B cell (primary cell): Measurements from ENCODE around the gene FGF21. TPM values are rescaled to one million over a fixed set of nuclear protein-coding genes. Genes with fewer than 3 reads are reported as not detected.

ENCODE experiments used
- ATAC-seq: fragments of 200-7000 bp; cut with Tn5 transposase; one replicate; pipeline ENCODE4 v1.10.0; 2021; ENCODE audit warnings: low read depth, mild to moderate bottlenecking, moderate number of reproducible peaks, moderate library complexity
- CTCF ChIA-PET: fragments of 350-600 bp; sonication (Branson Sonifier 250); formaldehyde crosslinking; loops from one replicate; lab custom pipeline; 2021; ENCODE audit warnings: antibody characterized with exemption, inconsistent platforms; lab: Charles Lee
- POLR2A ChIA-PET: fragments of 350-600 bp; sonication (Branson Sonifier 250); formaldehyde crosslinking; loops from one replicate; lab custom pipeline; 2021; ENCODE audit warnings: antibody characterized with exemption; lab: Charles Lee
- DNase-seq: peaks from one replicate; pipeline ENCODE4 v3.0.0; 2013
- H2AFZ ChIP-seq: 2 replicates; pipeline ENCODE4 v1.6.1; 2012; ENCODE audit warnings: mild to moderate bottlenecking, low read depth, low read length; ENCODE audit not compliant: insufficient read depth, poor library complexity, severe bottlenecking
- H3K27ac ChIP-seq, 2 donors: 1 replicate in 1 of 2; 2 replicates in 1 of 2; pipeline ENCODE4 v1.5.1; 2012 to 2013; ENCODE audit warnings: low read length in 2 of 2, mild to moderate bottlenecking in 2 of 2, moderate library complexity in 1 of 2
- H3K27me3 ChIP-seq, 4 experiments: fragments of 200-600 bp in 1 of 4; sonication (generic) in 1 of 4; replicated peaks in 1 of 4; 1 replicate in 2 of 4; 2 replicates in 2 of 4; pipeline versions ENCODE4 v1.6.1 to v1.7.0; 2013 to 2016; ENCODE audit warnings: low read length in 3 of 4, mild to moderate bottlenecking in 2 of 4, mixed read lengths in 1 of 4, moderate library complexity in 1 of 4; ENCODE audit not compliant: insufficient read depth in 4 of 4, control insufficient read depth in 3 of 4; ENCODE audit errors: control extremely low read depth in 1 of 4
- H3K36me3 ChIP-seq, 2 experiments: replicated peaks in 1 of 2; 1 replicate in 1 of 2; 2 replicates in 1 of 2; pipeline versions ENCODE4 v1.6.1 to v1.7.1; 2013; ENCODE audit warnings: low read length in 1 of 2; ENCODE audit not compliant: insufficient read depth in 2 of 2, control insufficient read depth in 1 of 2; ENCODE audit errors: control extremely low read depth in 1 of 2, extremely low read depth in 1 of 2
- H3K4me1 ChIP-seq, 2 donors: fragments of 200-600 bp in 1 of 2; sonication (generic) in 1 of 2; 1 replicate in 1 of 2; 2 replicates in 1 of 2; pipeline versions ENCODE4 v1.5.1 to v1.6.1; 2013 to 2017; ENCODE audit warnings: low read length in 2 of 2; ENCODE audit not compliant: control insufficient read depth in 2 of 2, insufficient read depth in 2 of 2
- H3K4me2 ChIP-seq: replicated peaks from 2 replicates; pipeline ENCODE3; 2012; ENCODE audit warnings: mild to moderate bottlenecking, low read depth, low read length; ENCODE audit not compliant: poor library complexity, severe bottlenecking
- H3K4me3 ChIP-seq, 5 experiments: fragments of 200-600 bp in 1 of 5; sonication (generic) in 1 of 5; 1 replicate in 3 of 5; 2 replicates in 2 of 5; pipeline versions ENCODE4 v1.5.1 to v1.7.0; 2011 to 2016; ENCODE audit warnings: low read length in 4 of 5, mild to moderate bottlenecking in 4 of 5, low read depth in 2 of 5, control low read depth in 1 of 5, moderate library complexity in 1 of 5; ENCODE audit not compliant: insufficient read depth in 1 of 5; ENCODE audit errors: control extremely low read depth in 1 of 5, extremely low read depth in 1 of 5
- H3K79me2 ChIP-seq: fragments of 200-600 bp; sonication (generic); one replicate; pipeline ENCODE4 v1.6.0; 2016; ENCODE audit warnings: low read length; ENCODE audit not compliant: control insufficient read depth, insufficient read depth
- H3K9ac ChIP-seq: fragments of 200-600 bp; sonication (generic); 2 replicates; pipeline ENCODE4 v1.6.1; 2017; ENCODE audit warnings: mild to moderate bottlenecking, low read length, moderate library complexity
- H3K9me3 ChIP-seq, 3 donors: one replicate each; pipeline versions ENCODE4 v1.6.1 to v1.7.1; 2013; ENCODE audit warnings: low read length in 2 of 3; ENCODE audit not compliant: control insufficient read depth in 2 of 3, insufficient read depth in 1 of 3; ENCODE audit errors: control extremely low read depth in 1 of 3
- H4K20me1 ChIP-seq: 2 replicates; pipeline ENCODE4 v1.6.0; 2012; ENCODE audit warnings: mild to moderate bottlenecking, low read length; ENCODE audit not compliant: insufficient read depth, control insufficient read depth, poor library complexity, severe bottlenecking
- H3K27ac Mint-ChIP-seq: one replicate; pipeline ENCODE4 v1.8.0; 2021; ENCODE audit warnings: mixed read lengths
- H3K27me3 Mint-ChIP-seq: one replicate; pipeline ENCODE4 v1.8.0; 2021; ENCODE audit warnings: mixed read lengths
- H3K4me1 Mint-ChIP-seq: one replicate; pipeline ENCODE4 v1.8.0; 2021; ENCODE audit warnings: mixed read lengths
- H3K4me3 Mint-ChIP-seq: one replicate; pipeline ENCODE4 v1.8.0; 2021; ENCODE audit warnings: mixed read lengths
- H3K9me3 Mint-ChIP-seq: one replicate; pipeline ENCODE4 v1.8.0; 2022; ENCODE audit warnings: mixed read lengths; ENCODE audit not compliant: insufficient read depth
- CTCF ChIP-seq: fragments of 200-600 bp; IDR thresholded peaks from one replicate; pipeline ENCODE4 v1.8.0; 2022; ENCODE audit warnings: antibody characterized with exemption, mild to moderate bottlenecking
- EZH2 ChIP-seq: IDR thresholded peaks from 2 replicates; pipeline ENCODE4 v1.6.1; 2012; ENCODE audit warnings: borderline replicate concordance, low read depth, mild to moderate bottlenecking, moderate library complexity, low read length; ENCODE audit not compliant: insufficient read depth, poor library complexity, severe bottlenecking
- WGBS: methylation state at CpG from one replicate; pipeline ENCODE4 v1.1.5; 2013; ENCODE audit warnings: missing lambda C conversion rate; ENCODE audit not compliant: insufficient coverage; 5-methylcytosine and 5-hydroxymethylcytosine counted together
- intact Hi-C: fragments of 100-400 bp; cut with micrococcal nuclease; formaldehyde crosslinking; loops from one replicate; pipeline ENCODE4 v1.10.0; 2022
- polyA plus RNA-seq: library from polyadenylated mRNA; depleted of rRNA; stranded (reverse); fragments of >200 nt; gene quantifications from 2 replicates; pipeline ENCODE4 v1.2.3, GENCODE V29; 2012
- total RNA-seq, 2 donors: library from RNA; stranded (reverse); fragments of 120-200 nt in 1 of 2; gene quantifications; 1 replicate in 1 of 2; 2 replicates in 1 of 2; pipeline versions ENCODE4 v1.2.3 to v1.2.4, GENCODE V29; 2013 to 2022

Gene FGF21
- total and polyA plus RNA-seq, 2 donors (not counting 1 experiment from before 2014, with no cell fraction given), result not detected

- H3K9ac ChIP-seq, result no peak overlapping the region
- POLR2A ChIA-PET, result interaction anchor here (0.5 kb wide), 1 partner anchor 9 kb away, joined by 4 read pairs; no protein-coding TSS in a partner anchor
- H3K4me3 ChIP-seq, result no peak overlapping the region
- H3K79me2 ChIP-seq, result no peaks in the 10 kb centered on the region
- no peaks in the 10 kb centered on the region for H4K20me1 ChIP-seq
- CTCF ChIA-PET, result interaction anchor here (1.1 to 2.6 kb wide), 4 partner anchors 11 to 69 kb away, joined by 3 to 12 read pairs (median 3); no protein-coding TSS in a partner anchor
- ATAC-seq, result no peak
- H3K9me3 Mint-ChIP-seq, result peaks cover 14% of the 10 kb centered on the region
- H3K9me3 ChIP-seq, result peaks cover 0 to 30% (median 16%) of the 10 kb centered on the region in 3 donors
- H3K4me1 ChIP-seq, result peaks cover 11 to 21% of the 10 kb centered on the region in 2 donors
- no peak overlapping the region for H3K4me2 ChIP-seq
- no peaks in the 10 kb centered on the region for H3K27me3 ChIP-seq
- H3K36me3 ChIP-seq, result no peaks in the 10 kb centered on the region
- peak overlapping the region; percentile 88 for H3K27ac Mint-ChIP-seq
- peak overlapping the region; percentile 1 for H2AFZ ChIP-seq
- H3K4me3 Mint-ChIP-seq, result no peak overlapping the region
- 50% methylated on average over 2 of the region's 2 CpGs for WGBS
- TF ChIP-seq CTCF (no peak), EZH2 (no peak)
- peak; percentile 75 for DNase-seq
- no peaks in the 10 kb centered on the region for H3K27me3 Mint-ChIP-seq
- H3K4me1 Mint-ChIP-seq, result peaks cover 18% of the 10 kb centered on the region
- intact Hi-C loops, result loop anchor here (10.0 kb wide), 1 partner anchor 1298 kb away; the partner anchor contains the start of genes VRK3 and ZNF473
- peak overlapping the region in 1 of 2 donors; percentile 19 for H3K27ac ChIP-seq
These were observed 28.8 kb upstream of the FGF21 start for GRCh38 chr19:48726556-48726955.

GRCh38 chr19:48728911-48729664, 26.2 kb upstream of the FGF21 start:
- Histone ChIP-seq H3K9me3 (peaks cover 0 to 30% (median 16%) of the 10 kb centered on the region in 3 donors), H3K27ac (no peak overlapping the region), H3K4me2 (no peak overlapping the region), H3K27me3 (no peaks in the 10 kb centered on the region), H2AFZ (no peak overlapping the region), H3K36me3 (no peaks in the 10 kb centered on the region), H3K9ac (no peak overlapping the region), H3K79me2 (no peaks in the 10 kb centered on the region), H4K20me1 (no peaks in the 10 kb centered on the region), H3K4me1 (peaks cover 11 to 21% of the 10 kb centered on the region in 2 donors), H3K4me3 (no peak overlapping the region)
- TF ChIP-seq EZH2 (no peak), CTCF (no peak)
- Mint-ChIP-seq H3K4me1 (peaks cover 16% of the 10 kb centered on the region), H3K27me3 (no peaks in the 10 kb centered on the region), H3K4me3 (no peak overlapping the region), H3K9me3 (peaks cover 14% of the 10 kb centered on the region), H3K27ac (no peak overlapping the region)
- intact Hi-C loops, result loop anchor here (10.0 kb wide), 1 partner anchor 1296 kb away; the partner anchor contains the start of genes VRK3 and ZNF473
- CTCF ChIA-PET, result no interaction called here
- ATAC-seq, result no peak
- WGBS, result 95% methylated on average over 67 of the region's 77 CpGs
- DNase-seq, result peak; percentile 12
- POLR2A ChIA-PET, result no interaction called here
